OCI-M1 (cell line): ENCODE results near the gene KLHL6.
"Not testable (repeated sequence)": the region's sequence is repeated elsewhere in the genome, so short reads cannot be mapped to it uniquely, and the experiment has no call there.

Experiments used
- DNase-seq: peaks from one replicate; lab custom pipeline; 2025; lab: John Stamatoyannopoulos, UW

Gene KLHL6

GRCh38 chr3:183555541-183556081, at the start of gene KLHL6:
Gene KLHL6, minus strand, starts transcription at chr3:183555706. Its CDS starts 53 bp downstream, at chr3:183555653.
- peak; percentile 79 for DNase-seq

- DNase-seq: no peak
Observed at GRCh38 chr3:183597959-183598358, 42.5 kb upstream of the KLHL6 start.

- no peak for DNase-seq
Observed at GRCh38 chr3:183594636-183595035, 39.1 kb upstream of the KLHL6 start.

- no peak for DNase-seq
Observed at GRCh38 chr3:183592821-183593220, 37.3 kb upstream of the KLHL6 start.

DNA sequence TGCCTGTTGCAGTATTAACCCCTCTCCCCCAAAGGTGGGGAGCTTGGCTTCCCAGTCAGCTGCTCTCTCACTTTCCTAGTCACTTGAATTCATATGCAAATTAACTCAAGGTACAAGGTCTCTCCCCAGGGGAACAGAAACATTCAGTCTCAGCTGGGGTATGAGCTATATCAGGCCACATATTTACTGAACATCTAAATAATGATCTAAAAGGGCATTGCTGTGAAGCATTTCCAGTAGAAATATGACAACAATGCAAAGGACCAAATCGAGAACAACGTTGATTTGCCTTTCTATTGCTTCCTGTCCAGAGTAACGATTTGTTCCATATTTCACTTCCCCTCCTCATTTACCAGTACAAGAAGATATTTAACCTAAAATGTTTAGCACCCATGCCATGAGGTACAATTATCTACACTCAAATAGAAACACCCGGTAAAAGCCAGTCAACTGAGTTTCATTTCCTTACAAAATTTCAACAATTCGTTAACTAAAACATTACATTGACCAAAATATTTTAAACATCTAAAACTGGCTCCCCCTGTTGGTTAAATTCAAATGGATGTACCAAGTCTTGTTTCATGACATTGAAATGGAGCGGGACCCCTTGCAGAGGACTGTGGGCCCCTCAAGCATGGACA, 36.5 kb upstream of the KLHL6 start:
- DNase-seq: peak; percentile 14

GRCh38 chr3:183590442-183590841, 34.9 kb upstream of the KLHL6 start:
- no peak for DNase-seq

GRCh38 chr3:183587336-183587735, 31.8 kb upstream of the KLHL6 start:
- DNase-seq: no peak

- DNase-seq: no peak
Observed at GRCh38 chr3:183586477-183586876, 31.0 kb upstream of the KLHL6 start.

DNA sequence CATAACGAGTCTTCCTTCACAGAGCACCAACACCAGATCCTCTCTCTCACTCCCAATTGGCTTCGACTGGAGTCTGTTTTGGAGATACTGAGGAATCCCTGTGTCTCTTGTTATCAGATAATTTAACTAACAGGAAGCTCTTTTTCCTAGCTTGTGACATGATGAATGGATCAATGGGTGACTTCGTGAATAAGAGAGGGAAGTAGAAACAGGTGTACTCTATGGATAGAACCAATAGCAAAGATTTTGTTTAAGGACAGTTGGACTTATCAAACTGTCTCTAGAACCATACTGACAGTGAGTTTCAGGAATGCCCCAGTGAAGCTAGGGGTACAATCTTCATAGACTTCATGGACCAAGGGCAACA, 29.4 kb upstream of the KLHL6 start:
- DNase-seq: peak; percentile 3

- DNase-seq: no peak
Observed at GRCh38 chr3:183584246-183584913, 28.9 kb upstream of the KLHL6 start.

GRCh38 chr3:183583331-183584245, 28.1 kb upstream of the KLHL6 start:
- DNase-seq: peak; percentile 2

DNA sequence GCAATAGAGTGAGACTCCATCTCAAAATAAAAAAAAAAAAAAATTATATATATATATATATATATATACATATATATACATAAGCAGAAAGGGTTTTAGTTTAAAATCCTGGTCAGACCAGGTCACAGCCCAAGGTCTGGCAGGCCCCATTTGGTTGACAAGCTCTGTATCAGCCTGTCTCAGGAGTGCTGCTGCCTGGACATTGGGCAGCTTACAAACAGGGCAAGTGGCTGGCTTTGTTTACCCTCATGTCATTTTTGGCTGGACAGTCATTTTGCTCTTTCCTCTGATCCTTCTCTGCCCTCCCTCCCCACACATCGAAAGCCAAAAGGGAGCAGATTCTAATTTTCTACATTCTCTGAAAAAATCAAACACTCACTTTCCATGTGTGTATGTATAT, 26.7 kb upstream of the KLHL6 start:
- DNase-seq: no peak

DNA sequence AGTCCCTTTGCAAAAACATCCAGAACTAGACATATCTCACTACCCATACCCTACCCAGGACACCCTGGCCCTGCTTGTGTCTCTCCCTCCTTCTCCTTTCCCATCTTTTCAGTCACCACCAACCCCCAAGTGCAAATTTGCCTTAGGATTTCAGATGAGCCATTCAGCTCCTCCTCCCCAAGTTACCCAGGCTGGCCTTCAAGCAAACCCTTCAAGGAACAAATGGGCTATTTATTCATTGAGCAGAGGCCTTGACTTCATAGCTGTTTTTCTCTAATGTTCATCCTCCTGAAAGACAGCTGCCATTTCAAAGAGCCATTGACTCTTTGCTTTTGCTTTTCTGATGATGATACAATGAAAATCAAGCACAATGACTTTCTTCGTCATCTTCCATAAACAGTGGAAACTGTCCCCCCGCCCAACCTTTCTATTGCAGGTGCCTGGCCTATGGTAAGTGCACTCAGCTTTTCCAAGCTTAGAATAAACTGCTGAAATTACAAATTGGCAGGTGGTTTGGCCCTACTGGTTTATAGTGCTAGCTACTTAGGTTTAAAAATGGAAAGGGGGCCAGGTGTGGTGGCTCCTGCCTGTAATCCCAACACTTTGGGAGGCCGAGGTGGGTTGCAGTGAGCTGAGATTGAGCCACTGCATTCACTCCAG, 26.1 kb upstream of the KLHL6 start:
- DNase-seq: no peak

DNA sequence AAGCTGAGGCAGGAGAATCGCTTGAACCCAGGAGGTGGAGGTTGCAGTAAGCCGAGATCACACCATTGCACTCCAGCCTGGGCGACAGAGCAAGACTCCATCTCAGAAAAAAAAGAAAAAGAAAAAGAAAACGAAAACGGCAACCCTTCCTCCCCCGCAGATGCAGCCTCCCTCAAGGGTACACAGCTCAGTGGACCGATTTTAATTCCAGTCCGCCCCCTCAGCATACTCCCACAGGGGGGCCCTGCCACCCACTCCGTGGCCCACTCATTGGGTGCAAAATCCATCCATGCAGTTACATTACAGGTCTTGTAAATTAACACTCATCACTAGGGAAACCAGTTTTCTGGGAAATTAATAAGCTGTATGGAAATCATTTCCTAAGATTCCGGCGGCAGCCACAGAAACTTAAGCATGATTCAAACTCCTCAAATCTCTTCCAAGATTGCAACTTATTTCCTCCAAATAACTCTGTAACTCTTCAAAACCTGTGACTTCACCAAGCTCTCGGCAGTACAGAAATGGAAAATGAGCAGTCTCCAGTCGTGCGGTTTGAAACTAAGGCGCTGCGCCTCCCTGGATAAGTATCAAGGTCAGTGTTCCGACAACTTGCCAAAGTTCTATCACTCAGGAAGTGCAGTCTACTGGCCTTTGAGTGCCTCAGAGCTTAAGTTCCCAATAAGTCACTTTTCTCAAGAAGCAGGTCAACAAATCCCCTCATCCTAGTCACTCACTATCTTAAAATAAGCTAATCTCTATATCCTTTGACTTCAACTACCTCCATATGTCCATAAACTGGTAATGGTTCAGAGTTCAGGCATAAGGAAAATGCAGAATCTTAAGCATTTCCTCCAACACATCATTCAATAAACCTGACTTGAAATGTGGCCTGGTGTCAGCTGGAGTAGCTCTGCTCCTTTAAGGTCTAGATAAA, 24.7 kb upstream of the KLHL6 start:
- no peak for DNase-seq

DNA sequence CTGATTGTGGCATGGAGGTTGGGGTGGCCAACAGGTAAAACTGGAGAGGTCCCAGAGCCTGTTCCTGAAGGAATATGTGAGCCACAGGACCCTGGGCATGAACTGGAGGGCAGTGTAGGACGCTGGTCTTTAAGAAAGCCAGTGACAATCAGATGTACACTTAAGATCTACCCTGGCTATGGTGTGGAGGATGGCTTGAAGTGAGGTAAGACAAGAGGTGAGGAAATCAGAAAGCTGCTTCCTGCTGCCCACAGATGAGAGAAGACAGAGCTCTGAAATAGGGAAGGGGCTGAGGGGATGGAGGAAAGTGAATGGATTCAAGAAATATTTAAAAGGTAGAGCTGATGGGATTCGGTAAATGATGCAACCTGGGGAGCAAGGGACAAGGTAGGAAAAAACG, 22.7 kb upstream of the KLHL6 start:
- DNase-seq: no peak

- no peak for DNase-seq
Observed at GRCh38 chr3:183577346-183577745, 21.8 kb upstream of the KLHL6 start.

DNA sequence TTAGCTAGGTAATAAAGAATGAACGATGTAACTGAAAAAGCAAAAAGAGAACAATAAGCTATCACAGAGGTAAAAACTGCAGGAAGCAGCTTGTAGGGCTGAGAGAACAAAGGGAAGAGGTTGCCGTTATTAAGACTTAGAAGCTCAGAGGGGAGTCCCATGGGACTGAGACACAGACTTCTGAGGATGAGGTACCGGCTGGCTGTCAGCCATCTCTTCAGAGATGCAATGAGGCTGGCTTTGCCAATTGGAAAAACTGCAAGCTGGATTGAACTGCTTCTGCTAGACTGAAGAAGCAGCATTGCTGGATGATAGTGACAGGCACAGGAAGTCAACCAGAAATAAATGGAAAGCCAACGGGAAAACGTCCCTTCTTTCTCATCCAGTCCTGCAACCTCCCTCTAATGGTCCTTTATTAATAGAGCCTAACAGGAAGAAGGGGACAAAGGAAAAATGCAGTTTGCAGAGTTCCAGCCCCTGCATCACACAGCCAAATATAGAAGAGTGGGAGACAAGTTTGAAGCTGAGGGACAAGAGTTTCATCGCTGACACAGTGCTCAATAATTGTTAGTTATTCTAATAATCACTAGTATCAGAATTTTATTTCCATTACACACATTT, 21.1 kb upstream of the KLHL6 start:
- DNase-seq: no peak

DNA sequence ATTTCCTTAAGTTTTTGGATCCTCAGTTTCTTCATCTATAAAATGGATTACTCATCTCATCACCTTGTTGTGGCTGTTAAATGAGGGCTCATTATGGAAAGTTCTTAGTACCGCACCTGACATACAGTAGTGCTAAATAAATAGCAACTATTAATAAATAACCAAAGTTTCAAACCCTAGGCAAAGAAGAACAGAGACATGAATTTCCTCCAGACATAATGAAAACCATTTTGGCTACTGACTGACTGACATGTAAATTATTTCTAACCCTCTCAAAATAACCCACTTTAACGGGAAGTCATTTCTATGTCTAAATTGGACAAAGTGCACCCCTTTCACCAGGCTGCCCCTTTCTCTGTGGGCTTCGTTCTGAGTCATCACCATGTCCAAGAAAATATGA, 17.4 kb upstream of the KLHL6 start:
- DNase-seq: no peak

GRCh38 chr3:183570191-183570590, 14.7 kb upstream of the KLHL6 start:
- not testable (repeated sequence) for DNase-seq

DNA sequence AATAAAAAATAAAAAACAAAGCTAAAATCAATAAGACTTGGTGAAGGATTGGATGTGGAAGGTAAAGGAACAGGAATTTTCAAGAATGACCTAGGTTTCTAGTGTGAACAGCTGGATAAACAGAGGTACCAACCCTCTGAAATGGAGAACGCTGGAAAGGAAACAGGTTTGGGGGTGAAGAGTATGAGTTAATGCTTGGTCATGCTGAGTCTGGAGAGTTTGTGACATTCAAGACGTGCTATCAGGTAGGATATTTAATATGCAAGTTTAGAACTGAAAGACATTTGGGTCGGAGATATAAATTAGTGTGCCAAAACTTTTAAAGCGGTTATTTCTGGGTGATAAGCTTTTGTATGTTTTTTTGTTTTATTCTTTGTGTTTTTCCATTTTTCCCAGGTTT, 11.4 kb upstream of the KLHL6 start:
- DNase-seq: no peak

DNA sequence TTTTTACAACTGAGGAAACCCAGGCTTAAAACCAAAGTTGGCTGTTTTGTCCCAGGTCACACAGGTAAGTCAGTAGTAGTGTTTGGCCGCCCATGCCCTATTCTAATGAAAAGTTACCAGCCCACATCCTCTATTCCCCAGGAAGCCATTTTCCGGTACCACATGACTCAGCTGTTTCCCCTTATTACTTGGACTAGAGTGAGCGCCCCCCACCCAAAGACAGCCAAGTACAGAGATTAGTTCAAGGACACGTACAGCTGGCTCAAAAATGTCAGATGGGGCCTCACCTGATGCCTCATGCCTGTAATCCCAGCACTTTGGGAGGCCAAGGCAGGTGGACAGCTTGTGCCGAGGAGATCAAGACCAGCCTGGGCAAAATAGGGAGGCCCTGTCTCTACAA, 8.5 kb upstream of the KLHL6 start:
- DNase-seq: no peak
